DLD1 (cell line): ENCODE results near the gene SPO11.

Experiments
- in situ Hi-C: cut with HindIII; loops from 2 replicates; pipeline ENCODE4 v1.10.0; 2017; ENCODE audit warnings: low sequenced_read_pairs

SPO11 gene

GRCh38 chr20:57309544-57310115 is 20.0 kb upstream of the SPO11 start:
- in situ Hi-C loops, result no loop called here

- in situ Hi-C loops, result no loop called here
Measured at GRCh38 chr20:57310821-57311514, 18.6 kb upstream of the SPO11 start.

GRCh38 chr20:57312138-57312537 is 17.5 kb upstream of the SPO11 start:
- in situ Hi-C loops, result no loop called here

- in situ Hi-C loops, result no loop called here
Measured at GRCh38 chr20:57313230-57313629, 16.4 kb upstream of the SPO11 start.

- in situ Hi-C loops, result no loop called here
Measured at GRCh38 chr20:57313951-57314350, 15.7 kb upstream of the SPO11 start.

GRCh38 chr20:57315083-57315975 is 14.3 kb upstream of the SPO11 start:
- in situ Hi-C loops, result no loop called here

GRCh38 chr20:57315976-57316480 is 13.6 kb upstream of the SPO11 start:
- in situ Hi-C loops, result no loop called here

GRCh38 chr20:57316795-57317201 is 12.8 kb upstream of the SPO11 start:
- in situ Hi-C loops, result no loop called here

GRCh38 chr20:57317316-57317788 is 12.3 kb upstream of the SPO11 start:
- in situ Hi-C loops, result no loop called here

GRCh38 chr20:57317789-57318371 is 11.7 kb upstream of the SPO11 start:
- in situ Hi-C loops, result no loop called here

GRCh38 chr20:57319584-57319983 is 10.0 kb upstream of the SPO11 start:
- in situ Hi-C loops, result no loop called here

- in situ Hi-C loops, result no loop called here
Measured at GRCh38 chr20:57320358-57320757, 9.2 kb upstream of the SPO11 start.

GRCh38 chr20:57321142-57321541 is 8.5 kb upstream of the SPO11 start:
- in situ Hi-C loops, result no loop called here

- in situ Hi-C loops, result no loop called here
Measured at GRCh38 chr20:57322476-57322875, 7.1 kb upstream of the SPO11 start.

GRCh38 chr20:57323034-57323433 is 6.6 kb upstream of the SPO11 start:
- in situ Hi-C loops, result no loop called here

GRCh38 chr20:57325632-57326356 is 3.8 kb upstream of the SPO11 start:
- in situ Hi-C loops, result no loop called here

GRCh38 chr20:57326667-57327455 is 2.7 kb upstream of the SPO11 start:
- in situ Hi-C loops, result no loop called here

GRCh38 chr20:57327820-57328219 is 1.8 kb upstream of the SPO11 start:
- in situ Hi-C loops, result no loop called here

- in situ Hi-C loops, result no loop called here
Measured at GRCh38 chr20:57330998-57331397, 1.4 kb downstream of the SPO11 start.
